ENCODE results near the gene CBX1.
"Not testable (repeated sequence)": the region's sequence is repeated elsewhere in the genome, so short reads cannot be mapped to it uniquely, and the experiment has no call there.

Gene CBX1

DNA sequence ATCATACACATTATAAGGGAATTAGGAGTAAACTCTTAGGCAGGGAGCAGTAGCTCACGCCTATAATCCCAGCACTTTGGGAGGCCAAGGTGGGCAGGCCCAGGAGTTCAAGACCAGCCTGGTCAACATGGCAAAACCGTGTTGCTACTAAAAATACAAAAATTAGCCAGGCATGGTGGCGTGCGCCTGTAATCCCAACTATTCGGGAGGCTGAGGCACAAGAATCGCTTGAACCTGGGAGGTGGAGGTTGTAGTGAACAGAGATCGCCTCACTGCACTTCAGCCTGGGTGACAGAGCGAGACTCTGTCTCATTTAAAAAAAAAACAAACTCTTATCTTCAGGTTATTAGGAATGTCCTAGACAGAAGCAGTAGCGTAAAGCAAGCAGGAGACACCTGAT, 28.5 kb downstream of the CBX1 start:
- DNase-seq (ENCODE audit: low spot score), result not testable (repeated sequence)

DNA sequence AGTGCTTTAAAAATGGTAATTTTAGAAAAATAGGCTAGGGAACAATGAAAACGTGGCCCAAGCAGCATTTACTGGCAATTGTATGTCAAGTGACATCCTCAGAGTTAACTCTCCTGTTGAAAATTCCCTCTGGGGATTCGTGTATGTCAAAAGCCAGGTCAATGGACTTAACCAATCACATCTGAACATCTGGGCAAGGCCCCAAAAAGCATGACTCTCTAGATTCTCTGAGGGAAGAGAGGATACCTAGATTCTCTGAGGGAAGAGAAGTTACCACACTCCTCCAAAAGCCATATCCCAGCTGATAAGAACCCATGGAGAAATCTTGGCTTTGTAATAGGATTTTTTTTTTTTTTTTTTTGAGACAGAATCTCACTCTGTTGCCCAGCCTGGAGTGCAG, 29.6 kb downstream of the CBX1 start:
- DNase-seq (ENCODE audit: low spot score), result no peak

DNA sequence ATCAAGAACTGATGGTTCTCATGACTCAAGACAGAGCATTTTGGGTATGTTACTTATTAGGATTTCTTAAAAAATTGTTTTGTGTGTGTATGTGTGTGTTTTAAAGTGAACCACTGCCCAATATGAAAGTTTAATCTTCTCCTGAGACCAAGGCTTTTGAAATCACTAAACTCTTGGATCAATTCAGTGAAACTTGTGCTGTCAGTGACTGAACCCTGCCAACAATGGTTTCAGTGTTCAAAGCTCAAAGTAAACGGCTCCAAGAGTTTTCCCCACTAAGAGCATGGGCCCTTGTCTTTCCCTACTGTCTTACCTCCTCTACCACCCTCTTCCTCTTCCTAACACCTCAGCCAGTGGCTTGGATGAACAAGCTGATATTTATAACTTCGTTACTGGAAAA, 31.1 kb downstream of the CBX1 start:
- DNase-seq (ENCODE audit: low spot score), result no peak

DNA sequence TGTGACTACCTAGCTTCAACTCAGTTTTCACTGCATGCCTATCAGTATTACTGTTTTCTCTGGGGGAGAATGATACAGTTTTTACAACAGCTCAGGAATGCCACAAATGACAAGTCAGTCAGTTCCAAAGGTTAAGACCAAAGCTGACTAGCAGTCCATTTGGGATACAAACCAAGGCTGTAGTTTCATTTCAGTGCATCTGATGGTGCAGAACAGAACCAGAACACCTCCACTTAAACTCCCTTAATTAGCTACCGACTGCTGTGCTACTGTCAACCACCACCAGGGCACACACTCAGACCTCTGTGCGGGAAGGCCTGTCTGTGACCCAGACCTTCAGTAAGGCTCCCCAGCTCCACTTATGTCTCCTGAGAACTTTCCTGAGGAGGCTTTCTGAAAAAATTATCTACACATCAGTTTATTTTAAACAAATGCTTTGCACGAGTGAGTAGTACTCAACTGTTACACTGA, 32.8 kb downstream of the CBX1 start:
- DNase-seq (ENCODE audit: low spot score), result no peak

DNA sequence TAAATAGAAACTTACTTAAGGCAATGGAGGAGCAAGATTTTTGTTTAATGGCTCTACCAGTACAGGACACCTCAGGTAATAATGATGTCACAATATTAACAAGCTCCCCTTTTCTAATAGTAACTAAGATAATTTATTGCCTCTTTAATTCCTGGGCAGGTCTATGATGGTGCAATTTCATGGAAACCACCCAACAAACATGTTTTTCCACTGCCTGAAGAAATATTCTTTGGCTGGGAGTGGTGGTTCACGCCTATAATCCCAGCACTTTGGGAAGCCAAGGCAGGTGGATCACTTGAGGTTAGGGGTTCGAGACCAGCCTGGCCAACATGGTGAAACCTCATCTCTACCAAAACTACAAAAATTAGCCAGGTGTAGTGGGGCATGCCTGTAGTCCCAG, 33.5 kb downstream of the CBX1 start:
- DNase-seq (ENCODE audit: low spot score), result not testable (repeated sequence)

DNA sequence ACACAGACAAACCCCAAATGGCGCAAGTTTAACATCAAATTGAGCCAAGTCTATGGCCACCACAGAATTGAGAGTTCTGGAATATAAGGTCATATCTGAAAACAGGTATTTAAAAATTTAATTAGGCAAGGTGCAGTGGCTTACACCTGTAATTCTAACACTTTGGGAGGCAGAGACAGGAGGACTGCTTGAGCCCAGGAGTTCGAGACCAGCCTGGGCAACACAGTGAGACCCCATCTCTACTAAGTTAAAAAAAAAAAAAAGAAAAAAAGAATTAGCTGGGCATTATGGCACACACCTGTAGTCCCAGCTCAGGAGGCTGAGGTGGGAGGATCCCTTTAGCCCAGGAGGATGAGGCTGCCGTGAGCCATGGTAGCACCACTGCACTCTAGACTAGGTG, 34.0 kb downstream of the CBX1 start:
- DNase-seq (ENCODE audit: low spot score), result no peak

DNA sequence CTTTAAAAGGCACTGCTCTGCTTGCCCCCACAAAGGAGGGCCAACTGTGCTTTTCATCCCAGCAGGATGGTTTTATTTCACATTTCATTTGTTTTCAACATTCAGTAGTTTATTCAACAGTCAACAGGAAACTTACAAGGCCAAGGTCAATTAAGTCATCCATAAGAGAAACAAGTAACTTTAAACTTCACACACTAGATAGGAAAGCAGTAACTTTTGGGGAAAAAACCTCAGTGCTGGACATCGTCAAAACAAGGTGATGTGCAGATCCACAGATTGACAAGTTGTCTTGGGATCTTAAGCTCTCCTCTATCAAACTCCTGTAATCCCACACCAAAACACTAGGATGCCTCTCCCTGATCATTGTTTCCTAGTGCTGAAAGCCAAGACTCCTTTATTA, 34.6 kb downstream of the CBX1 start:
- no peak for DNase-seq (ENCODE audit: low spot score)

DNA sequence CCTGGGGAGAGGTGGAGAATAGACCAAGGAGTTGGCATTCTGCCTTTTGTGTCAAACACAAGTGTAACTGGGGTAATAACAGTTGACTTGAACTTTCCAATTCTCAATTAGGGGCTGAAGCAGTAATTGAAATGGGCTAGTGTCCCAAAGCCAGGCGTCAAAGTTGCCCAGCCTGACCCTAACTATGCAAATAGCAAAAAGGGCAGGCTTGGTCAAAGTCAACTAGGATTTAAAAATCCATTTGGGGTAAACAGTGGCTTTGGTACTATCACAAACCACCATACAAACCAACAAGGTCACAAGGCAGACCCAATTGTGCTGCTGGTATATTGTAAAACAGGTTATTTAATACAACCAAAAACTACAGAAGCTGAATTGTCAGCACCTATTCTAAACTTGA, 35.1 kb downstream of the CBX1 start:
- no peak for DNase-seq (ENCODE audit: low spot score)

DNA sequence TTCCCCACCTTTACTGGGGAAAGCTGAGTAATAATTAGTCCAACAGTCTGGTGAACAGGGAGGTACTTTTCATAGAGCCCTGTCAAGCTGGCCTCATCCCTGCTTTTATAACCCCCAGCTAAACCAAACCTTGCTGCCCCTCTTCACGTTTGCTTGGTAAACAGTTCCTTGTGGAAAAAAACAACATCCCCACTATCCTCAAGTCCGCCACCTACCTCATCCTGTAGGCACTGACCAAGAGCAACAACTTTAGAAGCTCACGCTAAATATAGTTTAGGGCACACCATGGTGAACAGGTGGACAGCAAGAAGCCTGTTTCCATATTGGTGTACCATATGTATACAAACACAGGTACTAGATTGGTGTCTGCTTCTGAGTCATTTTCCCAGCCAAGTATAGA, 36.6 kb downstream of the CBX1 start:
- no peak for DNase-seq (ENCODE audit: low spot score)

DNA sequence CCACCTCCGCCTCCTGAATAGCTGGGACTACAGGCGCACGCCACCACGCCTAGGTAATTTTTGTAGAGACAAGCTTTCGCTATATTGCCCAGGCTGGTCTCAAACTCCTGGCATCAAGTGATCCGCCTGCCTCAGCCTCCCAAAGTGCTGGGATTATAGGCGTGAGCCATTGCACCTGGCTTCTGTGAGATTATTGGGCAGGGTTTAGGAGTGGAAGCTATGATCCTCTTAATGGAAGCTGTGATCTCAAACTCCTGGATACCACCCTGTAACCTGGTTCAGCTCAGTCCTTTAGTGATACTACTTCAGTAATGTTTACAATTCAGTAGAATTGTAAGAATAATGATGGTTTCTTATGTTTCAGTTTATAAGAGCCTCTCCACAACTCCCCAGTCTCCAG, 39.0 kb downstream of the CBX1 start:
- no peak for DNase-seq (ENCODE audit: low spot score)

DNA sequence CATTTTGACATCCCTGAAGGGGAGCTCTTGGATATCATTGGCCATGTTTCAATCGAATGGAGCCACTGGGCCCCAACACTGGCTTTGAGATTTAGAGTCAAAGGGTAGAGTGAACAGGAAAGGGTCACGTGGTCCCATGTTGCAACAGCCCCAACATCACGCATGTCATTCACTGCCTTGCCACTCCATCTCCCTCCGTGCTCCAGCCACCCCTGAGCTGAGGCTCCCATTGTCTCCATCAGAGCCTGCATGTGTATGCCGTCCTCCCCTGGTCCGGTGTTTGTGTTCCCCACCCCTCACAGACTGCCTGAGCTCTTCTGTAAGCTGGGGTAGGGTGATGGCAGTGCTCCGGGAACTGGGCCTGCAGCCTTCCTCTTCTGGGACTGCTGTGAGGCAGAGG, 41.0 kb downstream of the CBX1 start:
- DNase-seq (ENCODE audit: low spot score), result no peak

DNA sequence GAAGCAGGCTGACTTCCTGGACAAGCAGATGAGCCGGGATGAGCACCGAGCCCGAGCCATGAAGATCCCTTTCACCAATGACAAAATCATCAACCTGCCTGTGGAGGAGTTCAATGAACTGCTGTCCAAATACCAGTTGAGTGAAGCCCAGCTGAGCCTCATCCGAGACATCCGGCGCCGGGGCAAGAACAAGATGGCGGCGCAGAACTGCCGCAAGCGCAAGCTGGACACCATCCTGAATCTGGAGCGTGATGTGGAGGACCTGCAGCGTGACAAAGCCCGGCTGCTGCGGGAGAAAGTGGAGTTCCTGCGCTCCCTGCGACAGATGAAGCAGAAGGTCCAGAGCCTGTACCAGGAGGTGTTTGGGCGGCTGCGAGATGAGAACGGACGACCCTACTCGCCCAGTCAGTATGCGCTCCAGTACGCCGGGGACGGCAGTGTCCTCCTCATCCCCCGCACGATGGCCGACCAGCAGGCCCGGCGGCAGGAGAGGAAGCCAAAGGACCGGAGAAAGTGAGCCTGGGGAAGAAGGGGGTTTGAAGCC, 42.1 kb downstream of the CBX1 start:
- no peak for DNase-seq (ENCODE audit: low spot score)

DNA sequence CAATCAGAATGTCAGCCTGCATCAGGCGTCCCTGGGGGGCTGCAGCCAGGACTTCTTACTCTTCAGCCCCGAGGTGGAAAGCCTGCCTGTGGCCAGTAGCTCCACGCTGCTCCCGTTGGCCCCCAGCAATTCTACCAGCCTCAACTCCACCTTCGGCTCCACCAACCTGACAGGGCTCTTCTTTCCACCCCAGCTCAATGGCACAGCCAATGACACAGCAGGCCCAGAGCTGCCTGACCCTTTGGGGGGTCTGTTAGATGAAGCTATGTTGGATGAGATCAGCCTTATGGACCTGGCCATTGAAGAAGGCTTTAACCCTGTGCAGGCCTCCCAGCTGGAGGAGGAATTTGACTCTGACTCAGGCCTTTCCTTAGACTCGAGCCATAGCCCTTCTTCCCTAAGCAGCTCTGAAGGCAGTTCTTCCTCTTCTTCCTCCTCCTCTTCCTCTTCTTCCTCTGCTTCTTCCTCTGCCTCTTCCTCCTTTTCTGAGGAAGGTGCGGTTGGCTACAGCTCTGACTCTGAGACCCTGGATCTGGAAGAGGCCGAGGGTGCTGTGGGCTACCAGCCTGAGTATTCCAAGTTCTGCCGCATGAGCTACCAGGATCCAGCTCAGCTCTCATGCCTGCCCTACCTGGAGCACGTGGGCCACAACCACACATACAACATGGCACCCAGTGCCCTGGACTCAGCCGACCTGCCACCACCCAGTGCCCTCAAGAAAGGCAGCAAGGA, 42.7 kb downstream of the CBX1 start:
- no peak for DNase-seq (ENCODE audit: low spot score)

DNA sequence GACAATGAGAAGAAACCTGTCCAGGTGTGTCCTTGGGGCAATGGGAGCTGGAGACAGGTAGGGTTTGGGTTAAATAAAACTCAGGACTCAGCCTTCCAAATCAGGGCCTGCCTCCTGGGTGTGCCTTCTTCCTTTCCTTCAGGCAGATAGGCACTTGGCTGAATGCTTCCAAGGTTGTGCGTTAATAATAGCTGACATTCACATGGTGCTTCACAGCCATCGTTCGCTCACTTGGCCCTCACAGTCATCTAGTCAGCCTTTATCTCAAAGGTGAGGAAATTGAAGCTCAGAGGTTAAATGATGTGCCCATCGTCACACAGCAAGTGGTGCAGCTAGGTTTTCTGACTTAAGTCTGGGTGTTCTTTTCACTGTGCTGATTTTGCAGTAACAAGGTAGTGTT, 43.7 kb downstream of the CBX1 start:
- DNase-seq (ENCODE audit: low spot score), result no peak

DNA sequence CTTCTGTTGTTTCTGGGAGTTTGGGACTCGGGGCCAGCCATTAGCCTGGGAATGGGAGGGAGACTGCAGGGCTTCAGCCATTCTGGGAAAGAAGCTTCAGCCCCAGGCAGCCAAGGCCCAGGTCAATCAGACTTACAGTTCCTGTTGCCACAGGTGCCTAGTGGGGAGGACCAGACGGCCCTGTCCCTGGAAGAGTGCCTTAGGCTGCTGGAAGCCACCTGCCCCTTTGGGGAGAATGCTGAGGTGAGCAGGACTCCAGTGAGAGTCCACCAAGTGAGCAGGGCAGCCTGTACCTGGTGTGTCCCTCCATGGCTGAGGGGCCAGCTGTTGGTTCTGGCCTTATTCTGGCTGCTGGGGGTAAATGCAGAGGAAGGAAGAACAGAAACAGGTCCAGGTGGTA, 44.4 kb downstream of the CBX1 start:
- no peak for DNase-seq (ENCODE audit: low spot score)

DNA sequence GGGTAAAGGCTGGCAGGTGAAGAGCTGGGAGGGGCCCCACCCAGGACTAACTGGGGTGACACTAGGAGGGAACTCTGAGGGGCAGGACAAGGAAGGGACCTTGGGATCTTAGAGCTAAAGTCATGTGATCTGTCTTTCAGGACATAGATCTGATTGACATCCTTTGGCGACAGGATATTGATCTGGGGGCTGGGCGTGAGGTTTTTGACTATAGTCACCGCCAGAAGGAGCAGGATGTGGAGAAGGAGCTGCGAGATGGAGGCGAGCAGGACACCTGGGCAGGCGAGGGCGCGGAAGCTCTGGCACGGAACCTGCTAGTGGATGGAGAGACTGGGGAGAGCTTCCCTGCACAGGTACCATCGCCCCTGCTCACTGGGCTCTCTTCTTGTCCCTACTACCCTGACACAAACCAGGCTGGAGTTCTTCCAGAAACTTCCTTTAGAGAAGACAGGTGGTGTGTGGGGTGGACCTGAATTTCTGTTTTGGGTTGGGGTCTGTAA, 45.0 kb downstream of the CBX1 start:
- no peak for DNase-seq (ENCODE audit: low spot score)

DNA sequence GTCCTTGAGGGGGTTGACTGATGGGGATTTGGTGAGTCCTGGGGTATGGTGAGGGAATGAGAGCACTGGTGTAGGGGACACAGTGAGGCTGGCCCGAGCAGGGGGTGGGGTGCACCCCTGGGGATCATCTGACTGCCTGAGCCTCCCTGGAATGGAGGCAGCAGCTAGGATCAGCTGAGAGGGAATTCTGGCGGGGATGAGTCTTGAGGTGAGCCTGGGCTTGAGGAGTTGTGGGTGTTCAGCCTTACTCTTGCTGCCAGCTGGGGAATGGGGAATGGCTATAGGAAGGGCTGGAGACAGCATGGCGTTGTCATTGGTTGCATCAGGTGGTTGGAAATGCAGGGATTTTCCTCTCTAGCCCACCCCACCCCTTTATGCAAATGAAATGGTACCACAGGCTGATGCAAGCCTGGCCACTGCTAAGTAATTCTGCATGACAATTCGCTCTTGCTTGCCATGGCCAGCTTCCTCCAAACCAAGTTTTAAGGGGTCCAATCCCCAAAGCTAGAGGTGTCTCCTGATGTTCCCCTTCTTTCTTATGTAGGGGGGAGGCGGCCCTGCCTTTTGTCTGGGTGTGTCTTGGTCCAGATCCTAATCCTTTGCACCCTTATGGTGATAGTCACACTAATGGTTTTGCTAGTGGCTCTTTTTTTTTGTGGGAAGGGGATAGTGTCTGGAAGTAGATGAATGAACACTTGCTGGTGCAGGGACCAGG, 45.6 kb downstream of the CBX1 start:
- no peak for DNase-seq (ENCODE audit: low spot score)

DNA sequence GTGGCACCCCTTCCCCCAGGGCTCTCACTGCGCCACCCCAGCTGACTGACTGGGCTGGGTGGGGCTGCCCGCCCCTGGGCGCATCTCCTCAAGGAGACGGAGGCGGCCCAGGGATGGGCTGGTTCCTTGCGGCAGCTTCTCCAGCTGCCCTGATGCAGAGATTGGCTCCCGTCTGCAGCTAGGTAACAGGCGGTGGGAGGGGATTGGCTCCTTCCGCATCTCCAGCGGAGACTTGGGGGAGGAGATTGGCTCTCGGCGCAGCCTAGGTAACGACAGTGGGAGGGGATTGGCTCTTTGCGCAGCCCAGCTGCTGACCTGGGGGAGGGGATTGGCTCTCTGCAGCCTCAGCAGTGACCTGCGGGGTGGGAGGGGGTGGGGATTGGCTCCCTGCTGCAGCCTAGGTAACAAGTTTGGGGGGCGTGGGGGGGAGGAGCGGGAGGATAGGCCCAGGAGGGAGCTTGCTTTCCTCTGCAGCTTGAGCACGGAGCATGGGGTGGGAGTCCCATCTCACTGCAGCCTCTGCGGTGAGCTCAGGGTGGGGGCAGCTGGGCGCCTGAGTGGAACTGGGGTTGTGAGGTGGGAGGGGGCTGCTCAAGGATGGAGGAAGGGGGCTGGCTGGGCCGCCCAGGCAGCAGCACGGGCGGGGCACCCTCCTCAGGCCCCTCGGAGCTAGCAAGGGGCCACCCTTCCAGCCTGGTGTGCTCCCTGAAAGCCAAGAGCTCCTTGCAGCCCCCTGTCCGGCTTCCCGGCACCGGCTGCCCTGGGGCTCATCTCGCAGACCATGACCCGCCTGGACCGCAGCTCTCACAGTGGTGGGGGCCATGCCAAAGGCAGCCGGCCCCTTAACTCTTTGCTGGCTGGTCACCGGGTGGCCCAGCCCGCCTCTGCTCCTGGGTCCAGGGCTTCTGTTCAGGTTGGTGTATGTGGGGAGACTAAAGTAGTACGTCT, 46.8 kb downstream of the CBX1 start:
- DNase-seq (ENCODE audit: low spot score), result peak; percentile 89

DNA sequence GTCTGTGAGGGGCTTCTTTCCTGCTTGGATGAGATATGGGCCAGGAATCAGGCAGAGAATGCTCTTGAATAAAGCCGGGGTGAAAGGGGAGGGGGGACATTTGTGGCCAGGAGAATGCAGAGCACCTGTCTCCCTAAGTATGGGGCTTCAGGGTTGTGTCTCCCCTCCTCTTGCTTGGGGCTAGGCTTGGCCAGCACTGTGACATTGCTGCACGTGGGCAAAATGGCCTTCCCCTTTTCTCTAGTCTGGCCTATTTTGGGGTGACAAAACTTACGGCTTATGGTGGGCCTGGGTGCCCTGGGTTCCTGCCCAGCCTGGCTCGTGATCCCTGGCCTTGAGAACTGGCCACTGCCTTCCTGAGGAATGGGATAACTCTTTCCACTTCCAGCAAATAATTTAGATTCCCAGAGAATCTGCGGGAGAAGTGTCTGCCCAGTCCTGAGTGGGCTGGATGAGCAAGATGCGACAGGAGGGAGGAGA, 47.5 kb downstream of the CBX1 start:
- DNase-seq (ENCODE audit: low spot score), result no peak

DNA sequence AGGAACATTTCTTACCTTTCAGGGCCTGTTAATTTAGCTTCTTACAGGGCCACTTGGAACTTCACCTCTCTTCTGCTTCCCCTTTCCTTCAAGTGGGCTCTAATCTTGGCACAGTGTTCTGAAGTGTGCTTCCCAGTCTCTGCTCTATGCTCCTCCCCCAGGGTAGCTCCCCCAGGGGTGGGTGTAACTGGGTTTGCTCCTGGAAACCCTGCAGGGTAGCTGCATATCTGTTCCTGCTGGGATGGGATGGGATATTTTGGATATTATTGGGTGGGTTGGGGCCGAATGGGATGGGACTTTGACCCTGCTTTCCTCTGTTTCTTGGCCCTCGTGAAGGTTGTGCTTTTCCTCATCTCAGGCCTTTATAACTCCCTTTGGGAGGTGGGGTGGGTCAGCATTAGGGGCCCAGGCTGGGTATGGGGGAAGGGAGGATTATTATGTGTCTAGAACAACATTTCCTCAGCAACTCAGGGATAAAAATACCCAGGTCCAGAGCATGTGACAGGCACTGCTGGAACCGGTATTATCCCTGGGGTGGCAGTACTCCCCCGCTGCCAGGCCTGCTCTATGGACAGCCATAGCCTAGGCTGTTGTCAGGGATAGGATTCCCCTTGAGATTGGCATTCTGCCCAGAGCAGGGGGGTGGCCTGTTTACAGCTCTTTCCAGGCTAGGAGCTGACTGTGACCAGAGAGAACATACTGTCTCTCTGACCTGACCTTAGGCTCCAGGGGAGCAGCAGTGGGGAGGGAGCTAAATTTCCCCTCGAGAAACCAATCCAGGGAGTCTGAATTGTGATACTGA, 48.1 kb downstream of the CBX1 start:
- peak; percentile 53 for DNase-seq (ENCODE audit: low spot score)

Data from putamen (tissue), 1 donor.